ENCODE data around the gene TM6SF1.

- TF ChIP-seq CTCF (IDR thresholded peaks at IDR 0.05; ENCODE audit: low read depth, low read length) (no peak), EZH2phosphoT487 (IDR thresholded peaks at IDR 0.05; ENCODE audit: low read depth) (no peak)
Measured at GRCh38 chr15:83090465-83090864, 17.0 kb upstream of the TM6SF1 start.

Data from OCI-LY3 (cell line).